HG02885 (cell line): ENCODE data around the gene ASIC2.

ENCODE experiments used
- ATAC-seq: cut with Tn5 transposase; IDR thresholded peaks from one replicate; pipeline ENCODE4 v1.9.1; 2021; ENCODE audit warnings: mild to moderate bottlenecking; ENCODE audit not compliant: unreplicated experiment, poor library complexity

ASIC2 gene

GRCh38 chr17:33290253-33290652, 2.8 kb downstream of the ASIC2 start:
- no peak for ATAC-seq

GRCh38 chr17:33288954-33289353, 4.1 kb downstream of the ASIC2 start:
- no peak for ATAC-seq

GRCh38 chr17:33287096-33287725, 5.9 kb downstream of the ASIC2 start:
- ATAC-seq: no peak

GRCh38 chr17:33285413-33285812, 7.7 kb downstream of the ASIC2 start:
- no peak for ATAC-seq

GRCh38 chr17:33284022-33284421, 9.1 kb downstream of the ASIC2 start:
- ATAC-seq: no peak

GRCh38 chr17:33280162-33280943, 12.7 kb downstream of the ASIC2 start:
- no peak for ATAC-seq

GRCh38 chr17:33277436-33278100, 15.5 kb downstream of the ASIC2 start:
- no peak for ATAC-seq

GRCh38 chr17:33273743-33274410, 19.2 kb downstream of the ASIC2 start:
- ATAC-seq: no peak

- ATAC-seq: no peak
Measured at GRCh38 chr17:33273271-33273670, 19.8 kb downstream of the ASIC2 start.

- ATAC-seq: no peak
Measured at GRCh38 chr17:33272438-33272837, 20.7 kb downstream of the ASIC2 start.

GRCh38 chr17:33269337-33270060, 23.6 kb downstream of the ASIC2 start:
- no peak for ATAC-seq

GRCh38 chr17:33267851-33268548, 25.1 kb downstream of the ASIC2 start:
- ATAC-seq: no peak

- no peak for ATAC-seq
Measured at GRCh38 chr17:33267271-33267790, 25.8 kb downstream of the ASIC2 start.

GRCh38 chr17:33266611-33267010, 26.5 kb downstream of the ASIC2 start:
- ATAC-seq: no peak

- ATAC-seq: no peak
Measured at GRCh38 chr17:33266116-33266515, 27.0 kb downstream of the ASIC2 start.

GRCh38 chr17:33263396-33263795, 29.7 kb downstream of the ASIC2 start:
- no peak for ATAC-seq

- ATAC-seq: no peak
Measured at GRCh38 chr17:33262266-33263123, 30.6 kb downstream of the ASIC2 start.

GRCh38 chr17:33261820-33262219, 31.3 kb downstream of the ASIC2 start:
- ATAC-seq: no peak

- no peak for ATAC-seq
Measured at GRCh38 chr17:33260638-33261037, 32.5 kb downstream of the ASIC2 start.
